GM12891 (cell line): ENCODE results near the gene ZNF33A.

ENCODE experiments used
- PAX5 ChIP-seq: IDR thresholded peaks from 2 replicates; pipeline ENCODE4 v1.6.1; 2011; ENCODE audit warnings: low read length, moderate library complexity, mild to moderate bottlenecking; ENCODE audit not compliant: insufficient read depth, severe bottlenecking
- POLR2A ChIP-seq: IDR thresholded peaks from 2 replicates; pipeline ENCODE4 v1.6.1; 2011; ENCODE audit warnings: low read depth, low read length, control low read depth
- POLR2AphosphoS5 ChIP-seq: IDR thresholded peaks from 2 replicates; pipeline ENCODE4 v1.6.1; 2011; ENCODE audit warnings: low read depth, low read length, control low read depth
- POU2F2 ChIP-seq: IDR thresholded peaks from 2 replicates; pipeline ENCODE4 v1.6.1; 2011; ENCODE audit warnings: low read depth, mild to moderate bottlenecking, control low read depth, low read length, moderate library complexity
- SPI1 ChIP-seq: IDR thresholded peaks from 2 replicates; pipeline ENCODE4 v1.6.1; 2011; ENCODE audit warnings: low read depth, low read length, control low read depth
- TAF1 ChIP-seq: IDR thresholded peaks from 2 replicates; pipeline ENCODE4 v1.6.1; 2011; ENCODE audit warnings: low read depth, low read length, control low read depth

DNA sequence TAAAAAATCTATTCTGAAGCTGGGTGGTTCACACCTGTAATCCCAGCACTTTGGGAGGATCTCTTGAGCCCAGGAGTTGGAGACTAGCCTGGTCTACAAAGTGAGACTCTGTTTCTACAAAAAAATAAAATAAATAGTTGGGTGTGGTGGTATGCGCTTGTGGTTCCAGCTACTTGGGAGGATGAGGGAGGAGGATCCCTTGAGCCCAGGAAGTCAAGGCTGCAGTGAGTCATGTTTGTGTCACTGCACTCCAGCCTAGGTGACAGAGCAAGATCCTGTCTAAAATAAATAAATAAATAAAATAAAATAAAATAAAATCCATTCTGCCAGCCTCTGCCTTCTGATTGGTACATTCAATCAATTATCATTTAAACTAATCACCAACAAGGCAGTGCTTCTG is 17.5 kb downstream of the ZNF33A start:
- no peak for TF ChIP-seq POLR2A
- no peak for TF ChIP-seq TAF1
- no peak for TF ChIP-seq POLR2AphosphoS5
- no peak for TF ChIP-seq PAX5
- no peak for TF ChIP-seq SPI1
- TF ChIP-seq POU2F2 = no peak
